H9 (cell line): ENCODE measurements around the gene PRKACG. TPM values are rescaled to one million over a fixed set of nuclear protein-coding genes. Genes with fewer than 3 reads are reported as not detected.

Experiments
- DNase-seq: peaks from one replicate; pipeline ENCODE4 v3.0.0-alpha.2; 2017
- H2AFZ ChIP-seq: one replicate; pipeline ENCODE4 v1.6.1; 2013; ENCODE audit warnings: mild to moderate bottlenecking, low read length, control low read depth, moderate library complexity
- H2AK5ac ChIP-seq: 2 replicates; pipeline ENCODE4 v1.6.1; 2013; ENCODE audit warnings: low read length, control low read depth, mixed read lengths; ENCODE audit not compliant: insufficient read length
- H2BK120ac ChIP-seq: one replicate; pipeline ENCODE4 v1.6.1; 2013; ENCODE audit warnings: low read depth, mild to moderate bottlenecking, low read length, control low read depth, inconsistent platforms; ENCODE audit not compliant: poor library complexity, severe bottlenecking
- H2BK12ac ChIP-seq: 2 replicates; pipeline ENCODE4 v1.6.1; 2013; ENCODE audit warnings: low read length, control low read depth, mixed read lengths, low read depth; ENCODE audit not compliant: insufficient read length
- H2BK15ac ChIP-seq: 2 replicates; pipeline ENCODE4 v1.6.1; 2013; ENCODE audit warnings: low read depth, low read length, control low read depth
- H2BK20ac ChIP-seq: one replicate; pipeline ENCODE4 v1.6.1; 2013; ENCODE audit warnings: low read depth, mild to moderate bottlenecking, low read length, control low read depth, inconsistent platforms; ENCODE audit not compliant: poor library complexity, severe bottlenecking
- H2BK5ac ChIP-seq: 2 replicates; pipeline ENCODE4 v1.6.1; 2013; ENCODE audit warnings: low read length, control low read depth, mixed read lengths; ENCODE audit not compliant: insufficient read length
- H3K14ac ChIP-seq: 2 replicates; pipeline ENCODE4 v1.6.1; 2013; ENCODE audit warnings: low read length, control low read depth; ENCODE audit not compliant: insufficient read depth
- H3K18ac ChIP-seq: 2 replicates; pipeline ENCODE4 v1.6.1; 2013; ENCODE audit warnings: low read depth, mild to moderate bottlenecking, mixed read lengths, low read length, control low read depth; ENCODE audit not compliant: insufficient read length
- H3K23ac ChIP-seq: 2 replicates; pipeline ENCODE4 v1.6.1; 2013; ENCODE audit warnings: low read length, control low read depth, mixed read lengths, low read depth; ENCODE audit not compliant: insufficient read length
- H3K23me2 ChIP-seq: 2 replicates; pipeline ENCODE4 v1.6.1; 2013; ENCODE audit warnings: low read depth, mild to moderate bottlenecking, mixed read lengths, low read length, control low read depth; ENCODE audit not compliant: insufficient read length, poor library complexity, severe bottlenecking
- H3K27ac ChIP-seq: 2 replicates; pipeline ENCODE4 v1.5.1; 2013; ENCODE audit warnings: low read length, control low read depth, mixed read lengths, low read depth; ENCODE audit not compliant: insufficient read length
- H3K27me3 ChIP-seq: 2 replicates; pipeline ENCODE4 v1.6.1; 2013; ENCODE audit warnings: low read length, control low read depth, inconsistent platforms; ENCODE audit not compliant: insufficient read depth
- H3K4ac ChIP-seq: 2 replicates; pipeline ENCODE4 v1.6.1; 2013; ENCODE audit warnings: low read depth, mild to moderate bottlenecking, control low read depth, inconsistent platforms, low read length, moderate library complexity
- H3K4me1 ChIP-seq: 2 replicates; pipeline ENCODE4 v1.6.1; 2013; ENCODE audit warnings: low read length, control low read depth, inconsistent platforms; ENCODE audit not compliant: insufficient read depth
- H3K4me2 ChIP-seq: 2 replicates; pipeline ENCODE4 v1.6.1; 2013; ENCODE audit warnings: low read length, control low read depth, mixed read lengths; ENCODE audit not compliant: insufficient read length, insufficient read depth
- H3K56ac ChIP-seq: 2 replicates; pipeline ENCODE4 v1.6.1; 2013; ENCODE audit warnings: low read depth, mild to moderate bottlenecking, mixed read lengths, low read length, control low read depth; ENCODE audit not compliant: insufficient read length
- H3K79me1 ChIP-seq: 2 replicates; pipeline ENCODE4 v1.6.1; 2013; ENCODE audit warnings: low read depth, mild to moderate bottlenecking, moderate library complexity, low read length, control low read depth, inconsistent platforms; ENCODE audit not compliant: insufficient read depth, poor library complexity, severe bottlenecking
- H3K79me2 ChIP-seq: 2 replicates; pipeline ENCODE4 v1.6.1; 2013; ENCODE audit warnings: low read length, control low read depth, inconsistent platforms; ENCODE audit not compliant: insufficient read depth
- H3K9ac ChIP-seq: 2 replicates; pipeline ENCODE4 v1.6.1; 2013; ENCODE audit warnings: low read length, control low read depth, mixed read lengths; ENCODE audit not compliant: insufficient read length; ENCODE audit errors: extremely low read depth
- H3K9me3 ChIP-seq: one replicate; pipeline ENCODE4 v1.6.1; 2013; ENCODE audit warnings: low read depth, low read length, inconsistent platforms; ENCODE audit not compliant: control insufficient read depth
- H3T11ph ChIP-seq: one replicate; pipeline ENCODE4 v1.6.1; 2013; ENCODE audit warnings: mild to moderate bottlenecking, low read length, control low read depth, inconsistent platforms
- H4K20me1 ChIP-seq: one replicate; pipeline ENCODE4 v1.6.1; 2013; ENCODE audit not compliant: control insufficient read depth, insufficient read length, insufficient read depth
- H4K5ac ChIP-seq: 2 replicates; pipeline ENCODE4 v1.6.1; 2013; ENCODE audit warnings: low read depth, mild to moderate bottlenecking, mixed read lengths, low read length, control low read depth; ENCODE audit not compliant: insufficient read length
- H4K8ac ChIP-seq: replicated peaks from 2 replicates; pipeline ENCODE4 v1.6.1; 2013; ENCODE audit warnings: low read length, control low read depth, mixed read lengths, low read depth; ENCODE audit not compliant: insufficient read length
- H4K91ac ChIP-seq: 2 replicates; pipeline ENCODE4 v1.6.1; 2013; ENCODE audit warnings: low read depth, mild to moderate bottlenecking, moderate library complexity, mixed read lengths, low read length, control low read depth; ENCODE audit not compliant: insufficient read length
- H3K27ac Mint-ChIP-seq, 3 experiments: 2 replicates in 2 of 3; 3 replicates in 1 of 3; pipeline ENCODE4 v1.8.0; 2020 to 2021; ENCODE audit warnings: mixed read lengths in 3 of 3, mild to moderate bottlenecking in 1 of 3, moderate library complexity in 1 of 3
- H3K27me3 Mint-ChIP-seq: 2 replicates; pipeline ENCODE4 v1.8.0; 2021; ENCODE audit warnings: low read depth, mild to moderate bottlenecking, moderate library complexity, mixed read lengths
- H3K36me3 Mint-ChIP-seq, 3 experiments: 2 replicates in 2 of 3; 3 replicates in 1 of 3; pipeline ENCODE4 v1.8.0; 2020 to 2021; ENCODE audit warnings: low read depth in 3 of 3, mixed read lengths in 3 of 3; ENCODE audit not compliant: insufficient read depth in 1 of 3
- H3K4me1 Mint-ChIP-seq, 2 experiments: 2 replicates each; pipeline ENCODE4 v1.8.0; 2020; ENCODE audit warnings: mixed read lengths in 2 of 2
- H3K4me3 Mint-ChIP-seq, 2 experiments: 2 replicates in 1 of 2; 3 replicates in 1 of 2; pipeline ENCODE4 v1.8.0; 2020 to 2021; ENCODE audit warnings: mild to moderate bottlenecking in 2 of 2, mixed read lengths in 2 of 2, moderate library complexity in 1 of 2
- H3K9me3 Mint-ChIP-seq, 2 experiments: 2 replicates in 1 of 2; 3 replicates in 1 of 2; pipeline ENCODE4 v1.8.0; 2020; ENCODE audit warnings: mild to moderate bottlenecking in 2 of 2, mixed read lengths in 2 of 2, moderate library complexity in 1 of 2
- CTCF ChIP-seq: fragments of 200-600 bp; sonication (generic); conservative IDR thresholded peaks from 3 replicates; pipeline ENCODE4 v1.8.0; 2021; ENCODE audit warnings: antibody characterized with exemption, mild to moderate bottlenecking
- WGBS: extraction: QIAGEN DNeasy Blood & Tissue Kit; methylation state at CpG from one replicate; pipeline ENCODE4 v1.1.7; 2013; ENCODE audit warnings: missing lambda C conversion rate, low lambda C conversion rate, mixed read lengths; ENCODE audit not compliant: insufficient read length; ENCODE audit errors: extremely low coverage; 5-methylcytosine and 5-hydroxymethylcytosine counted together
- total RNA-seq: library from RNA; stranded (reverse); gene quantifications from 2 replicates; pipeline ENCODE4 v1.2.1, GENCODE V29; 2021

PRKACG gene
- total RNA-seq, 1 experiment from 2014 or later: not detected

GRCh38 chr9:68995776-68996175 lies 18.1 kb downstream of the PRKACG start:
- no peaks in the 10 kb centered on the region for H3K79me1 ChIP-seq
- no peak overlapping the region for H2BK15ac ChIP-seq
- no peak overlapping the region for H3K56ac ChIP-seq
- no peak overlapping the region for H2AFZ ChIP-seq
- no peaks in the 10 kb centered on the region; the same call in 1 of the 2 replicates for H3K27me3 Mint-ChIP-seq
- no peak overlapping the region for H4K5ac ChIP-seq
- no peaks in the 10 kb centered on the region for H3K4me1 ChIP-seq
- H3K4me1 Mint-ChIP-seq: peaks cover 26 to 38% of the 10 kb centered on the region in 2 experiments
- H3K23ac ChIP-seq: no peak overlapping the region
- H4K20me1 ChIP-seq: no peaks in the 10 kb centered on the region
- H2BK5ac ChIP-seq: no peak overlapping the region
- no peak overlapping the region for H3K14ac ChIP-seq
- no peak overlapping the region for H2AK5ac ChIP-seq
- no peak overlapping the region for H3K27ac ChIP-seq
- no peak overlapping the region for H3K9ac ChIP-seq
- no peak overlapping the region for H3K4ac ChIP-seq
- TF ChIP-seq CTCF: no peak
- H3K9me3 ChIP-seq: no peaks in the 10 kb centered on the region
- no peak overlapping the region for H3K18ac ChIP-seq
- no peaks in the 10 kb centered on the region for H3K79me2 ChIP-seq
- H3K36me3 Mint-ChIP-seq: peaks cover 0 to 2% (median 0%) of the 10 kb centered on the region in 3 experiments; a peak in 1 of 7 replicates
- H4K91ac ChIP-seq: no peak overlapping the region
- no peak overlapping the region for H3T11ph ChIP-seq
- H3K4me2 ChIP-seq: no peak overlapping the region
- no peaks in the 10 kb centered on the region for H3K23me2 ChIP-seq
- no peaks in the 10 kb centered on the region for H3K27me3 ChIP-seq
- H3K4me3 Mint-ChIP-seq: no peak overlapping the region
- no peak for DNase-seq
- H2BK20ac ChIP-seq: no peak overlapping the region
- no peaks in the 10 kb centered on the region for H3K9me3 Mint-ChIP-seq
- no peak overlapping the region for H4K8ac ChIP-seq
- H3K27ac Mint-ChIP-seq: no peak overlapping the region
- H2BK120ac ChIP-seq: no peak overlapping the region
- no CpG with 5 or more reads among the region's 3 CpGs for WGBS
- no peak overlapping the region for H2BK12ac ChIP-seq
